Measurements from ENCODE around the gene CDHR2. TPM values are rescaled to one million over a fixed set of nuclear protein-coding genes. Genes with fewer than 3 reads are reported as not detected.

Gene CDHR2
- 1 to 10 TPM in 1 of 2 experiments, under 1 TPM in 1; 0.56 to 1.6 TPM for total RNA-seq

- Mint-ChIP-seq H3K9me3 (ENCODE audit: low read depth) (no peaks in the 10 kb centered on the region), H3K36me3 (no peaks in the 10 kb centered on the region), H3K27me3 (no peaks in the 10 kb centered on the region), H3K4me1 (peaks cover 34% of the 10 kb centered on the region), H3K27ac (no peak within 1 kb of the TSS), H3K4me3 (no peak within 1 kb of the TSS)
- CTCF ChIA-PET, result interaction anchor here (0.6 to 1.2 kb wide), 2 partner anchors 10 to 1729 kb away, joined by 3 to 4 read pairs; no protein-coding TSS in a partner anchor
- ATAC-seq, result no peak
- DNase-seq, result no peak
These were observed at the start of gene CDHR2 for GRCh38 chr5:176548967-176549444. CDHR2 (plus strand) TSS chr5:176549342; CDS start chr5:176565353, 16,011 bp downstream.

GRCh38 chr5:176500511-176500910 lies 48.6 kb upstream of the CDHR2 start:
- DNase-seq (no peak), ATAC-seq (no peak)
- H3K36me3 Mint-ChIP-seq, result peaks cover 53% of the 10 kb centered on the region
- CTCF ChIA-PET, result interaction anchor here (1.0 kb wide), 1 partner anchor 31 kb away, joined by 3 read pairs; no protein-coding TSS in a partner anchor
- no peak overlapping the region for H3K4me3 Mint-ChIP-seq
- H3K9me3 Mint-ChIP-seq (ENCODE audit: low read depth), result no peaks in the 10 kb centered on the region
- no peaks in the 10 kb centered on the region for H3K4me1 Mint-ChIP-seq
- H3K27ac Mint-ChIP-seq, result peak overlapping the region; percentile 26
- H3K27me3 Mint-ChIP-seq, result no peaks in the 10 kb centered on the region

GRCh38 chr5:176501333-176501732 lies 47.8 kb upstream of the CDHR2 start:
- peaks cover 49% of the 10 kb centered on the region for H3K36me3 Mint-ChIP-seq
- ATAC-seq (no peak), DNase-seq (no peak)
- H3K27me3 Mint-ChIP-seq, result no peaks in the 10 kb centered on the region
- no peak overlapping the region for H3K27ac Mint-ChIP-seq
- no peak overlapping the region for H3K4me3 Mint-ChIP-seq
- H3K9me3 Mint-ChIP-seq (ENCODE audit: low read depth), result no peaks in the 10 kb centered on the region
- CTCF ChIA-PET, result no interaction called here
- H3K4me1 Mint-ChIP-seq, result no peaks in the 10 kb centered on the region

GRCh38 chr5:176503496-176503895 lies 45.6 kb upstream of the CDHR2 start:
- Mint-ChIP-seq H3K9me3 (ENCODE audit: low read depth) (no peaks in the 10 kb centered on the region), H3K4me3 (no peak overlapping the region), H3K4me1 (no peaks in the 10 kb centered on the region), H3K27me3 (no peaks in the 10 kb centered on the region), H3K27ac (no peak overlapping the region), H3K36me3 (peaks cover 54% of the 10 kb centered on the region)
- no peak for DNase-seq
- no peak for ATAC-seq
- CTCF ChIA-PET, result no interaction called here

GRCh38 chr5:176507911-176508310 lies 41.2 kb upstream of the CDHR2 start:
- Mint-ChIP-seq H3K9me3 (ENCODE audit: low read depth) (no peaks in the 10 kb centered on the region), H3K27me3 (no peaks in the 10 kb centered on the region), H3K27ac (no peak overlapping the region), H3K4me1 (peaks cover 10% of the 10 kb centered on the region), H3K36me3 (peaks cover 37% of the 10 kb centered on the region), H3K4me3 (no peak overlapping the region)
- CTCF ChIA-PET, result no interaction called here
- DNase-seq (no peak), ATAC-seq (no peak)

GRCh38 chr5:176508603-176509002 lies 40.5 kb upstream of the CDHR2 start:
- CTCF ChIA-PET, result no interaction called here
- Mint-ChIP-seq H3K9me3 (ENCODE audit: low read depth) (no peaks in the 10 kb centered on the region), H3K4me3 (no peak overlapping the region), H3K4me1 (peaks cover 10% of the 10 kb centered on the region), H3K36me3 (peaks cover 32% of the 10 kb centered on the region), H3K27me3 (no peaks in the 10 kb centered on the region), H3K27ac (no peak overlapping the region)
- ATAC-seq (no peak), DNase-seq (no peak)

- peaks cover 3% of the 10 kb centered on the region for H3K36me3 Mint-ChIP-seq
- no peaks in the 10 kb centered on the region for H3K9me3 Mint-ChIP-seq (ENCODE audit: low read depth)
- ATAC-seq, result no peak
- DNase-seq, result no peak
- H3K27ac Mint-ChIP-seq, result no peak overlapping the region
- H3K4me3 Mint-ChIP-seq, result no peak overlapping the region
- H3K4me1 Mint-ChIP-seq, result peaks cover 17% of the 10 kb centered on the region
- H3K27me3 Mint-ChIP-seq, result no peaks in the 10 kb centered on the region
- CTCF ChIA-PET, result no interaction called here
These were observed 35.4 kb upstream of the CDHR2 start for GRCh38 chr5:176513788-176514187.

- Mint-ChIP-seq H3K27me3 (no peaks in the 10 kb centered on the region), H3K27ac (no peak overlapping the region), H3K4me3 (no peak overlapping the region), H3K36me3 (peaks cover 2% of the 10 kb centered on the region), H3K9me3 (ENCODE audit: low read depth) (no peaks in the 10 kb centered on the region), H3K4me1 (peaks cover 17% of the 10 kb centered on the region)
- CTCF ChIA-PET, result no interaction called here
- ATAC-seq (no peak), DNase-seq (no peak)
These were observed 34.7 kb upstream of the CDHR2 start for GRCh38 chr5:176514244-176514950.

- DNase-seq (no peak), ATAC-seq (no peak)
- no peaks in the 10 kb centered on the region for H3K27me3 Mint-ChIP-seq
- peaks cover 17% of the 10 kb centered on the region for H3K4me1 Mint-ChIP-seq
- CTCF ChIA-PET, result interaction anchor here (0.7 kb wide), 1 partner anchor 749 kb away, joined by 3 read pairs; no protein-coding TSS in a partner anchor
- no peak overlapping the region for H3K27ac Mint-ChIP-seq
- H3K36me3 Mint-ChIP-seq, result no peaks in the 10 kb centered on the region
- H3K4me3 Mint-ChIP-seq, result no peak overlapping the region
- H3K9me3 Mint-ChIP-seq (ENCODE audit: low read depth), result no peaks in the 10 kb centered on the region
These were observed 33.7 kb upstream of the CDHR2 start for GRCh38 chr5:176515396-176515795.

GRCh38 chr5:176517053-176517661 lies 32.0 kb upstream of the CDHR2 start:
- Mint-ChIP-seq H3K36me3 (no peaks in the 10 kb centered on the region), H3K4me1 (peaks cover 13% of the 10 kb centered on the region), H3K27me3 (no peaks in the 10 kb centered on the region), H3K27ac (no peak overlapping the region), H3K9me3 (ENCODE audit: low read depth) (no peaks in the 10 kb centered on the region), H3K4me3 (no peak overlapping the region)
- no peak for ATAC-seq
- DNase-seq, result no peak
- CTCF ChIA-PET, result interaction anchor here (1.4 kb wide), 1 partner anchor 26 kb away, joined by 6 read pairs; no protein-coding TSS in a partner anchor

GRCh38 chr5:176519810-176520720 lies 29.1 kb upstream of the CDHR2 start:
- no peak for ATAC-seq
- Mint-ChIP-seq H3K4me1 (peaks cover 7% of the 10 kb centered on the region), H3K27me3 (no peaks in the 10 kb centered on the region)

GRCh38 chr5:176521286-176521685 lies 27.9 kb upstream of the CDHR2 start:
- ATAC-seq (no peak), DNase-seq (no peak)
- Mint-ChIP-seq H3K36me3 (peaks cover 7% of the 10 kb centered on the region), H3K4me1 (peaks cover 7% of the 10 kb centered on the region), H3K9me3 (ENCODE audit: low read depth) (no peaks in the 10 kb centered on the region), H3K4me3 (no peak overlapping the region), H3K27me3 (no peaks in the 10 kb centered on the region), H3K27ac (no peak overlapping the region)
- CTCF ChIA-PET, result no interaction called here

More at GRCh38 chr5:176519810-176520720, 29.1 kb upstream of the CDHR2 start:
- Mint-ChIP-seq H3K9me3 (ENCODE audit: low read depth) (no peaks in the 10 kb centered on the region), H3K27ac (no peak overlapping the region), H3K4me3 (no peak overlapping the region), H3K36me3 (peaks cover 1% of the 10 kb centered on the region)
- CTCF ChIA-PET, result no interaction called here
- DNase-seq, result no peak

- no peak overlapping the region for H3K4me3 Mint-ChIP-seq
- no peaks in the 10 kb centered on the region for H3K9me3 Mint-ChIP-seq (ENCODE audit: low read depth)
- no peak overlapping the region for H3K27ac Mint-ChIP-seq
- peaks cover 7% of the 10 kb centered on the region for H3K36me3 Mint-ChIP-seq
- CTCF ChIA-PET, result no interaction called here
- DNase-seq (no peak), ATAC-seq (no peak)
- peaks cover 6% of the 10 kb centered on the region for H3K4me1 Mint-ChIP-seq
- H3K27me3 Mint-ChIP-seq, result no peaks in the 10 kb centered on the region
These were observed 27.4 kb upstream of the CDHR2 start for GRCh38 chr5:176521699-176522263.
